Measurements from ENCODE around the gene ALG9. TPM values are rescaled to one million over a fixed set of nuclear protein-coding genes. Genes with fewer than 3 reads are reported as not detected.

Gene ALG9
- total and polyA plus RNA-seq, 2 donors (not counting 3 experiments of a cell fraction or from before 2014, with no cell fraction given), result 29.1 to 29.4 TPM

DNA sequence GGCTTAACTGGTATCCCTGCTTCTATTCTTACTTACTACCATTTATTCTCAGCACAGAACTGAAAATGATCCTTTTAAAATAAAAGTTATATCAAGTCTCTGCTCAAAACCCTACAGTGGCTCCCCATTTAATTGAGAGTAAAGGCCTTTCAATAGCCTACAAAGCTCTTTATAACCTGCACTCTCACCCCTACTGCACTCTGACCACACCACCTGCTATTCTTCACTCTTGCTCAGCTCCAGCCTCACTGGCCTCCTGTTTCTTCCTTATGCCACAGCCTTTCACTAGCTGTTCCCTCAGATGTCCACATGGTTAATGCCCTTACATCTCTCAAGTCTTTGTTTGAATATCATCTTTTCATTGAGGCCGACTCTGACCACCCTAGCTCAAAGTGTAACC lies 64.3 kb downstream of the ALG9 start:
- BruUV-seq (replicated peaks), result no TSS peak
- no peaks in the 10 kb centered on the region for H3K9me1 ChIP-seq (replicated peaks; ENCODE audit: control insufficient read depth, extremely low read depth, insufficient read depth, low read length)
- peaks cover 7 to 13% of the 10 kb centered on the region in 2 experiments for H3K36me3 ChIP-seq (ENCODE audit: control insufficient read depth in 2 of 2, extremely low read depth in 1 of 2, insufficient read depth in 2 of 2, low read length in 2 of 2)
- no peak overlapping the region for H3K4me3 ChIP-seq (replicated peaks in 1 of 3; ENCODE audit: insufficient read depth in 1 of 3, low read depth in 1 of 3, low read length in 3 of 3)
- no peak overlapping the region for H2AFZ ChIP-seq (ENCODE audit: low read depth, low read length)
- no peak overlapping the region for H3K4me2 ChIP-seq (ENCODE audit: insufficient read depth, low read length)
- H3K9ac ChIP-seq (replicated peaks; ENCODE audit: extremely low read depth, insufficient read depth, low read length), result no peak overlapping the region
- no peaks in the 10 kb centered on the region for H3K79me2 ChIP-seq (ENCODE audit: control insufficient read depth, insufficient read depth, low read length)
- ChIA-PET POLR2A (no interaction called here), CTCF (interaction anchor here (0.8 to 1.6 kb wide), 4 partner anchors 14 to 203 kb away, joined by 3 to 5 read pairs (median 4); no protein-coding TSS in a partner anchor)
- no peak overlapping the region for H3K27ac ChIP-seq (ENCODE audit: insufficient read depth, low read depth, low read length)
- H3K27me3 ChIP-seq (ENCODE audit: control insufficient read depth in 2 of 2, insufficient read depth in 2 of 2, low read length in 2 of 2), result no peaks in the 10 kb centered on the region
- no peaks in the 10 kb centered on the region for H3K9me3 ChIP-seq (replicated peaks; ENCODE audit: control insufficient read depth, insufficient read depth, low read length)
- TF ChIP-seq CTCF (IDR thresholded peaks at IDR 0.05; ENCODE audit: extremely low read depth in 1 of 2, insufficient read depth in 1 of 2, low read depth in 1 of 2, low read length in 2 of 2) (no peak), JUN (IDR thresholded peaks at IDR 0.05; ENCODE audit: borderline replicate concordance, insufficient read depth, insufficient read length, low read depth) (no peak), MYC (IDR thresholded peaks at IDR 0.05; ENCODE audit: low read depth, low read length) (no peak), MAX (IDR thresholded peaks at IDR 0.05; ENCODE audit: insufficient read depth, insufficient read length) (no peak), EZH2 (IDR thresholded peaks at IDR 0.05; ENCODE audit: borderline replicate concordance, low read depth, low read length, severe bottlenecking) (no peak), POLR2A (IDR thresholded peaks at IDR 0.05; ENCODE audit: low read depth, low read length) (no peak), FOS (IDR thresholded peaks at IDR 0.05; ENCODE audit: borderline replicate concordance, insufficient read depth, low read length) (no peak), POLR2AphosphoS5 (IDR thresholded peaks at IDR 0.05; ENCODE audit: insufficient read depth, low read depth, low read length) (no peak), GATA2 (IDR thresholded peaks at IDR 0.05; ENCODE audit: insufficient read depth, insufficient read length, low read depth, low read length) (no peak)
- H3K4me1 ChIP-seq (ENCODE audit: control insufficient read depth, extremely low read depth, insufficient read depth, low read length), result no peaks in the 10 kb centered on the region
- FAIRE-seq (no peak), DNase-seq (ENCODE audit: low read depth, low spot score) (no peak)
- dilution Hi-C loops (cut with MboI; ENCODE audit: extremely low pct_ligation_motif_present, low sequenced_read_pairs) (no loop called here), intact Hi-C loops (cut with micrococcal nuclease) (no loop called here)
- H4K20me1 ChIP-seq (replicated peaks; ENCODE audit: control insufficient read depth, extremely low read depth, insufficient read depth, low read length), result no peaks in the 10 kb centered on the region

Measured in endothelial cell of umbilical vein (primary cell).